Measurements from ENCODE around the gene ABCC1.

The ABCC1 gene

GRCh38 chr16:16140537-16140936, 191.1 kb downstream of the ABCC1 start:
- TF ChIP-seq CTCF (IDR thresholded peaks at IDR 0.05; ENCODE audit: low read length, missing control alignments), result no peak
- DNase-seq (ENCODE audit: low read depth), result no peak

GRCh38 chr16:16141141-16141540, 191.7 kb downstream of the ABCC1 start:
- no peak overlapping the region for H3K4me3 ChIP-seq (replicated peaks; ENCODE audit: low read depth, low read length)
- no peak for TF ChIP-seq CTCF (IDR thresholded peaks at IDR 0.05; ENCODE audit: low read length, missing control alignments)
- no peak for DNase-seq (ENCODE audit: low read depth)

More at GRCh38 chr16:16140537-16140936, 191.1 kb downstream of the ABCC1 start:
- no peak overlapping the region for H3K4me3 ChIP-seq (replicated peaks; ENCODE audit: low read depth, low read length)

GRCh38 chr16:16141784-16142396, 192.5 kb downstream of the ABCC1 start:
- DNase-seq (ENCODE audit: low read depth), result no peak
- H3K4me3 ChIP-seq (replicated peaks; ENCODE audit: low read depth, low read length), result no peak overlapping the region
- no peak for TF ChIP-seq CTCF (IDR thresholded peaks at IDR 0.05; ENCODE audit: low read length, missing control alignments)

- no peak for DNase-seq (ENCODE audit: low read depth)
Measured at GRCh38 chr16:16143038-16143763, 193.8 kb downstream of the ABCC1 start.

GRCh38 chr16:16143931-16144330, 194.5 kb downstream of the ABCC1 start:
- no peak for DNase-seq (ENCODE audit: low read depth)

More at GRCh38 chr16:16143038-16143763, 193.8 kb downstream of the ABCC1 start:
- TF ChIP-seq CTCF (IDR thresholded peaks at IDR 0.05; ENCODE audit: low read length, missing control alignments), result peak; percentile 34
- no peak overlapping the region for H3K4me3 ChIP-seq (replicated peaks; ENCODE audit: low read depth, low read length)

GRCh38 chr16:16144416-16144815, 195.0 kb downstream of the ABCC1 start:
- H3K4me3 ChIP-seq (replicated peaks; ENCODE audit: low read depth, low read length), result no peak overlapping the region
- no peak for DNase-seq (ENCODE audit: low read depth)
- no peak for TF ChIP-seq CTCF (IDR thresholded peaks at IDR 0.05; ENCODE audit: low read length, missing control alignments)

More at GRCh38 chr16:16143931-16144330, 194.5 kb downstream of the ABCC1 start:
- H3K4me3 ChIP-seq (replicated peaks; ENCODE audit: low read depth, low read length), result no peak overlapping the region
- TF ChIP-seq CTCF (IDR thresholded peaks at IDR 0.05; ENCODE audit: low read length, missing control alignments), result no peak
